HG03432 (cell line): ENCODE results near the gene EFEMP2.
"Not testable (repeated sequence)": the region's sequence is repeated elsewhere in the genome, so short reads cannot be mapped to it uniquely, and the experiment has no call there.

Experiments used
- ATAC-seq: cut with Tn5 transposase; IDR thresholded peaks from one replicate; pipeline ENCODE4 v1.9.1; 2021; ENCODE audit warnings: mild to moderate bottlenecking, moderate library complexity; ENCODE audit not compliant: unreplicated experiment

The EFEMP2 gene

DNA sequence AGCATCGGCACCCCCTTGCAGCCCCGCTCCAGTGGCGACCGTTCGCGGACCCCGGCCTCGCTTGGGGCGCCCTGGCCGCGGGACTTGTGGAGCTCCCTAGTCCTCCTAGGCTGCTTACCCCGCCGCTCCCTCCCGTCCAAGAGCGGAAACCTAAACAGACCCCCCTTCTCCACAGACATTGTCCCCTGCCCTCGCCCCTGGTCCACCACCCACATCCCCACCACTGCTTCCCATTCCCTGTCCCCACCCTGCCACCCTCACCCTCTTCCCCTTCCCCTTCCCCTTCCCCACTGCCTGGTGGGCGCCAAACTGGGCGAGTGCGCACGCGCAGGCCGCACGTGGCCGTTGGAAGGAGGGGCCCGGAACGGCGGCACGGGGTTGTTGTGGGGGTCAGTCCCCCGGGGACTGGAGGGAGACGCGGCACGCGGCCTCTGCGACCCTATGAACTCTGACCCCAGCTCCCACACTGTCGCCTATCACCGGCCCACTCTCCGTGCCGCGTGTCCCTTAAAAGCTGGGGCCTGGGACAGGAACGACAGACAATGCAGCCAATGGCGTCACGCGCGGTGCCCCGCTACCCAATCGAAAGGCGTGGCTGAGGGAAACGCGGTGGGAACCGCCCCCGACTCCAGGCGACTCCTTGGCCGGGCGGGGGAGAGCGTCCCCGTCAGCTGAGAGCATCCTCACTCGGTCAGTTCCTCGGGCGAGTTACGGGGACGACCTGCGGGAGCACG is 39.1 kb downstream of the EFEMP2 start, which contains the start of gene SNX32:
Gene SNX32 (plus strand): TSS at position 667 of the 734 bp plus-strand sequence. CDS start 103 bp downstream, outside the sequence.
- peak; percentile 93 for ATAC-seq

DNA sequence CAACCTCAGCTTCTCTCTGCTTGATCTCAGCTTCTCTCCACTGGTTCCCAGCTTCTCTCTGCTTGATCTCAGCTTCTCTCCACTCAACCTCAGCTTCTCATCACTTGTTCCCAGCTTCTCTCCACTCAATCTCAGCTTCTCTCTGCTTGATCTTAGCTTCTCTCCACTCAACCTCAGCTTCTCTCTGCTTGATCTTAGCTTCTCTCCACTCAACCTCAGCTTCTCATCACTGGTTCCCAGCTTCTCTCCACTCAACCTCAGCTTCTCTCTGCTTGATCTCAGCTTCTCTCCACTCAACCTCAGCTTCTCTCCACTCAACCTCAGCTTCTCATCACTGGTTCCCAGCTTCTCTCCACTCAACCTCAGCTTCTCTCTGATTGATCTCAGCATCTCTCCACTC is 40.4 kb downstream of the EFEMP2 start:
- not testable (repeated sequence) for ATAC-seq

GRCh38 chr11:65829459-65829858 is 43.1 kb downstream of the EFEMP2 start:
- ATAC-seq, result no peak

DNA sequence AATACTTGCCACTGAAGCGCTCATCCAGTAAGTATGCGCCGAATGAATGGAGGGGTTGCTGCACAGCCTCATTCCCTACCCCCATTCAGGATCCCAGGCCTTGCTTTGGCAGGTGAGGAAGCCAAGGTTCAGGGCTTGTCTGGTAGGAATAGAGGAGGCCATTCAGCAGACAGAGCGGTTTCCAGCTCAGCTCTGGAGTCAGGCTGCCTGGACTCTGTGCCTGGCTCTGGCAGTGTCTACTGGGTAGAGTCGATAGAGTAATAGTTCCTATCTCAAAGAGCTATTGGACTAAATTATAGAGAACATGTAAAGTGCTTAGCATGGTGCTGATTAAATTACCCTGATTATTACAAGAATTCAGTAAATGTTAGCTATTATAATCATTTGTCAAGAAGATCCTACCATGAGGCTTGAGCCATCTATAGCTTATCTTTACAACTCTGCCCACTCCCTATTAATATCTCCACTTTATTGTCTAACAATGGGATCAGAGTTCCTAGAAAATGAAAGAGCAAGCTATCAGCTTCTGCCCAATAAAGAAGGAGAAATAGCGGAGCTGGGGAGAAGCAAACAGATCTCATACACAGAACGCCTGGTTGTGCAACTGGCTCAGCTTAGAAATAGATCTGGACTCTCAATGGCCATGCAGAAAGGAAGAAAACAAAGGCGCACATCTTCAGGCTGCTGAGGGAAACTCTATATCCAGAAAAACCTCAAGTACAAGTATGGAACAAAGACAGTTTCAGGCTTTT is 45.4 kb downstream of the EFEMP2 start:
- ATAC-seq, result no peak

- no peak for ATAC-seq
These were observed 49.6 kb downstream of the EFEMP2 start for GRCh38 chr11:65822776-65823528.

DNA sequence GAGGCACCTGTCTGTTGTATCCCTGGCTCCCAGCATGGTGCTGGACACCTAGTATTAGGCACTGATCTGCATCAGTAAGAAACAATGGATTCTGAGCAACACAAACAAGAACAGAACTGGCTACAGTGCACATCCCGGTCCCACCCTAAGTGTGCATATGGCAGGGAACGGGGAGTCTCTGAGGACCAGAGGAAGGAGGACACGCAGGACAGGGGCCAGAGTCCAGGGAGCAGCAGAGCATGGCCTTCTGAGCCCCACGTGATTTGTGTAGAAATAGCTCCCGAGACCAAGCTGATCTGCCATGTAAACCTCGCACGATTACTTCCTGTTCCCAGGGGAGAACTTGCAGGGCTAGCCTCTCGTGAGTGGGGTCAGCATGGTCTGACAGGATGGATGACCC is 51.5 kb downstream of the EFEMP2 start:
- ATAC-seq, result no peak

DNA sequence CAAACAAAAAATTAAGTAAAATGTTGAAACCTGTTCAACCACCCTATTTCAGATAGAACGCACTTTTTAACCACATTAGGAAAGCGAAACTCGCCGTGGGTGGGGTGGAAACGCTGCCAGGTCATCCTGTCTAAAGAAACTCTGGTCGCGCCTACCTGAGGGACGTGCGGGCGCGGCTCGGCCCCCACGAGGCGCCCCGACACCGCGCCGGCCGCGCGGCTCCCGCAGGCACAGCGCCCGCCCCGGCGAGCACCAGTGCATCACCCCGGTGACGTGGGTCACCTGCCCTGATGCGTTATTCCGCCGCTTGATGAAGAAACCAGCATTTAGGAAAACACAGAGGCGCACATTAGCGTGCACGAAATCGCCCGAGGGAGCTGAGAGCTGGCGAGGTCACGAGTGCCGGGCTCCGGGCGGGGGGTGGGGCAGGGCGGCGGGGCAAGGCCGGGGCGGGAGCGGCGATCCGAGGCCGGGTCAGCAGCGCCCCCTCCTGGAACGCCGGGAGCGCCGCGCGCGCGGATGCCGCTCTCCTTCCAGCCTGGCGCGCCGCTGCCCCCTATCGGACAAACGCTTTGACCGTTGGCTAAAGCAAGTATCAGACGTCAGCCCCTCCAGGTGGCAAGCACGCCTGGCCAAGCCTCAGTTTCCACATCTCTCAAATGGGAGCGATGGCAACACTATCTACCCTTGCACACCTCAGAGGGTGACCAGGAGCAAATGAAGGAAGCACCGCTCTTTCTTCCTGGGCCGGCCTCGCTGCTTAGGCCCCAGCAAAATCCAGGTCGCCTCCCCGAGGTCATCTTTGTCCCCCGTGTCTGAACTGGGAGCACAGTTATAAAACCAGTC is 54.5 kb downstream of the EFEMP2 start:
- ATAC-seq, result peak; percentile 84

GRCh38 chr11:65817312-65817834 is 55.2 kb downstream of the EFEMP2 start:
- ATAC-seq, result no peak

GRCh38 chr11:65816696-65817095 is 55.9 kb downstream of the EFEMP2 start:
- ATAC-seq, result no peak
